NCI-H345 (cell line): ENCODE measurements around the gene TMEM184B.
"Not testable (repeated sequence)": the region's sequence is repeated elsewhere in the genome, so short reads cannot be mapped to it uniquely, and the experiment has no call there.

Source experiments
- DNase-seq: peaks from one replicate; lab custom pipeline; 2025; lab: John Stamatoyannopoulos, UW

Gene TMEM184B

DNA sequence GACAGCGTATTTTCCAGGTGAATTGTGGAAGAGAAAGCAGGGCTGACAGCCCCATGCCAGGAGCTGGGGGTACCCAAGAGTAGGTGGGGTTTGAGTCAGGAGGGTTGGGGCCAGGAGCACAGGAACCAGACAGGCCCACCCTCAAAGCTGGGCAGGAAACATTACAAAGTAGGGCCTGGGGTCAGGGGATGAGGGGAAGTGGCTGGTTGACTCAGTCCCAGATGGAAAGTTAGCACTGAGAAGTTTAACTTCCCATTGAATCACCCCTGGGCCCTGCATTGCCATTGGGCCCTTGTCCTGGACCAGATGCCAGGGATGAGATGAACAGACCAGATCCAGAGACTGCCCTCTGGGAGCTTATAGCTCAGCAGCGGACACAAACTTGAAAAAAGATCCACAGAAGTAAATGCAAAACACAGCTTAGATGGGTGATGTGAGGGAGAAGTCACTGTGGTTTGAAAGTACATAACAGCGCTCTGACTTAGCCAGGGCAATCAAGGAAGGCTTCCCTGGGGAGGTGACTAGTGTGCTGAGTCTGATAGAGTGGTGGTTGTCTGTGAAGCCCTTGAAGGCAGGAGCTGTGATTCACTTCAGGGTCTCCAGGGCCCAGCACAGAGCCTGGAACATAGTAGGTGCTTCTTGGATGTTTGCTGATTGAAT lies 68.8 kb downstream of the TMEM184B start:
- no peak for DNase-seq

DNA sequence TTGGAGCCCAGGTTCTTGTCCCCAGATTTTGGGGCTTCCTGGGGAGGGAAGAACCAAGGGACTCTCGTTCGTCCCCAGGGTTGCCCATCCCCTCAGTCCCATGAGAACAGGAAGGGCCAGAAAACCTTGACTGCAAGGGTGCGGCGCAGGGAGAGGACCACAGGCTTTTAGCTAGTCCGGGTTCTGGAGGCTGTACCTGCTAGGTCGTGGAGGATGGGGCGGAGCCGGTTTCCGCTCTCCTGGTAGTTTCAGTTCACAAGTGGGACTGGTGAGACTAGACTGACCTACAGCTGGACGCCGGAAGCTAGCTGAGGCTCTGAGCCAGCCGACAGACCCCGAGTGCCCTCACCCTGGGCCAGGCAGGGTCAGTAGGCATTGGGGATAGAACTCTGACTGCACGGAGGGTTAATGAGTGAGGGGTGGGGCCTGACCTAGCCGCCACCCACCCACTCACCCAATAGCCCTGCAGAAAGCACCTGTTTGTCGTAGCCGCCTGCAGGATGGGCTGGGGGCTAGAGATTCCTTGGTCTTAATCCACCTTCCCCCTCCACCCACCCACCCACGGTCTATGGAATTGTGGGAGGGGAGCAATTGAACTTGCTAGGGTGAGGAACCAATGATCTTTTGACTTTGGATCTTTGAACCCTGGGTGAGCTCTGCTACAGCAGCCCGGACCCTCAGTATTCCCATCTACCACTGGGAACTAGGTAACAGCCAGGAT lies 69.6 kb downstream of the TMEM184B start:
- peak; percentile 40 for DNase-seq

GRCh38 chr22:38202437-38203089 lies 70.2 kb downstream of the TMEM184B start:
- peak; percentile 59 for DNase-seq

DNA sequence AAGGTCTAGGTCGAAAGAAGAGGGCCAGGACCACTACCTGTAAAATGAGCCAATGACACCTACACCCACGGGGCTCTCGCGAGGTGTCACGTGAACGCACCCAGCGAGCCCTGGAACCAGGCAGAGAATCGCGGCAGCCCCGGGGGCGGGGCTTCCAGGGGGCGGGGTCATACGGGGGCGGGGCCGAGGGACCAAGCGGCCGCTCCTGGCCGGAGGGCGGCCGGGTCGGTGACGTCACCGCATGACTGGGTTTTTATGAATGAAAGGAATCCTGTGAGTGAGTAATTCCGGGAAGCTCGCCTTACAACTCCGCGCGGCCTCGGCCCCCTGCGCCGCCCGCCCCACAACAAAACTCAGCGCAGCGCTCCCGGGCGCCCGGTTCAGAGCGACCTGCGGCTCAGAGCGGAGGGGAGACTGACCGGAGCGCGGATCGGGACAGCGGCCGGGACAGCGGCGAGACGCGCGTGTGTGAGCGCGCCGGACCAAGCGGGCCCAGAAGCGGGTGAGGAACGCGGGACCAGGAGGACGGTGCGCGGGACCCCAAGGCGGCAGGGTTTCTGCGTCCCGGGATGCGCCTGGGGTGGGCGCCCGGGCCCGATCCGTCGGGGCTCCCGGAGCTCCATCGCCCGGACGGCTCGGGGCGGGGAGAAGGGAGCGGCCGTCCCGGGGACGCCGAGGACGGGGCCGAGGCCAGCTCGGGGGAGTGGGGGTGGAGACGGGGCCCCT lies 70.9 kb downstream of the TMEM184B start, which contains the start of gene MAFF:
MAFF (plus strand) TSS at position 284 of the 726 bp plus-strand sequence. CDS start 11,860 bp downstream, outside the sequence.
- peak; percentile 88 for DNase-seq

DNA sequence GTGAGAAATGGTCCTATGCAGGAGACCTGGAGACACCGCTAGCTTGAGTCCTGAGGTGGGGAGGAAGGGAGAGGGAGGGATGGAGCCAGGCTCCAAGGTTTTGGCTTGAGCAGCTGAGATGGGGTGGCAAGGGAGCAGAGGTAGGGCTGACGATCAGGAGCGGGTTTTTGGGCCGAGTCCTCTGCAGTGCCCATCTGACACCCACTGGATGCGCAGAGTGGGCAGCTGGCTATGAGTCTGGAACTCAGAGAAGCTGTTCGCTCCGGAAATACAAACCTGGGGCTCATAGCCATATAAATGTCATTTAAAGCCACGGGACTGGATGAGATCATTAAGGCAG lies 71.5 kb downstream of the TMEM184B start:
- DNase-seq = no peak

- DNase-seq = no peak
These were observed 72.8 kb downstream of the TMEM184B start for GRCh38 chr22:38199826-38200559.

GRCh38 chr22:38196791-38197419 lies 75.9 kb downstream of the TMEM184B start:
- DNase-seq = no peak

- DNase-seq = no peak
These were observed 79.2 kb downstream of the TMEM184B start for GRCh38 chr22:38193580-38193979.

GRCh38 chr22:38192475-38192863 lies 80.3 kb downstream of the TMEM184B start:
- DNase-seq = no peak

DNA sequence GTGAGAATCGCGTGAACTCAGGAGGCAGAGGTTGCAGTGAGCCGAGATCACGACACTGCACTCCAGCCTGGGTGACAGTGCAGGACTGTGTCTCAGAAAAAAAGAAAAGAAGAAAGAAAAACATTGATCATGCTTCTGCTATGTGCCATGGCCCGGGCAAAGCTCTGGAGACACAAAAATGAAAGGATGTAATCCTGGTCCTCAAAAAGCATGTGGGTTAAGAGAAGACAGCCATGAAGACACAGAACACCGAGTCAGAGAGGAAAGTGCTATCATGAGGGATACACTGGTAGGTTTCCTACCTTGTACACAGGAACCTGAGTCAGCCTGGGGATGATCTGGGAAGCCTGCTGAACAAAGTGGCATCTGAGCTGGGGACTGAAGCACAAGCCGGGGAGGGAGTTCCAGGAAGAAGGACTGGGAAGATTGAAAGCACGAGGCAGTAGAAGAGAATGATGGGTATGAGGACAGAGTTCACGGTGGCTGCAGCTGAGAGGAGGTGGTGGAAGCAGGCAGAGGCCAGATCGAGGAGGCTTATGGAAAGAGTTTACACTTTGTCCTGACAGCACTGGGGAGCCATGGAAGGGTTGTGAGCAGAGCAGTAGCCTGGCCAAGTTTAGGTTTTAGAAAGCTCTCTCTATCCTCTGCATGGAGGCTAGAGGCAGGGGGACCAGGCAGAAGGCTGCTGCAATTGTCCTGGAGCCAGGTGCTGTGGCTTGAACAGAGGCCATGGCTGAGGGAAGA lies 80.9 kb downstream of the TMEM184B start:
- DNase-seq = no peak

GRCh38 chr22:38191055-38191454 lies 81.8 kb downstream of the TMEM184B start:
- DNase-seq = no peak

DNA sequence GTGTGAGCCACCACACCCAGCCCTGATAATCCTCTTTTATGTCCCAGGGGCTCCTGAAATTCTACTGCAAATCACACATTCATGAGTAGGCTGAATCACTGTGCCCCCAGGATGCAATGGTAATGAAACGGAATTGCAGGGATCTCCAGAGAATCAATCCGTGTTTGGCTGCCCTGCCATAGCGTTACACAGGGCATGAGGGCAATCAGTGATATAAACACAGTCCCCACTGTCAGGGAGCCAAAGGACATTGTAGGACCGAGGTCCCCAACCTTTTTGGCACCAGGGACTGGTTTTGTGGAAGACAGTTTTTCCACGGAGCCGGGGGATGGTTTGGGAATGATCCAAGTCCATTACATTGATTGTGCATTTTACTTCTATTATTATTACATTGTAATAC lies 82.2 kb downstream of the TMEM184B start:
- no peak for DNase-seq

GRCh38 chr22:38189104-38189503 lies 83.7 kb downstream of the TMEM184B start:
- no peak for DNase-seq

DNA sequence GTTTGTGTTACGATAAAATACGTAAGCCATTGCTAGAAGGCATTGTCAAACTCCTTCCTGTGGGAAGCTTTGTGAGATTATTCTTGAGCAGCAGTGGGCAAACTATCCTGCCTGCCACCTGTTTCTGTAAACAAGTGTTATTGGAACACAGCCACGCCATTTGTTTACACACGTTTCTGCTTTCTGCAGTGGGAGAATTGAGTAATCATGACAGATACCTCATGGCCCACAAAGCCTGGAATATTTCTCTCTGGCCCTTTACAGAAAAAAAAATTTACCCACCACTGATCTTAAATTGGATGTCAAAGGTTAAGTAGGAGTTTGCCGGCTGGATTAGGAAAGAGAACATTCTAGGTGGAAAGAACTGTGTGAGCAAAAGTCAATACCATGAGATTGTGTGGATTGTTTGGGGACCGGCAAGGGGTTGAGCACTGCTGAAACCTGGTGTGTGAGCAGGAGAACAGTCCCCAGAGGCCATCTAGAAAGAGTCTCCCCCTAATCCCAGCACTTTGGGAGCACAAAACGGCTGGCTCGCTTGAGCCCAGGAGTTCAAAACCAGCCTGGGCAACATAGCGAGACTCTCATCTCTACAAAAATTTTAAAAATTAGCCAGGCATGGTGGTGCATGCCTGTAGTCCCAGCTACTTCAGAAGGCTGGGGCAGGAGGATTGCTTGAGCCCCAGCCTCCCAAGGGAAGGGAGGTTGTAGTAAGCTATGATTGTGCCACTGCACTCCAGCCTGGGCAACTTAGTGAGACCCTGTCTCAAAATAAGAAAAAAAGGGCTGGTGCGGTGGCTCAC lies 85.2 kb downstream of the TMEM184B start:
- peak; percentile 67 for DNase-seq

- DNase-seq = no peak
These were observed 86.4 kb downstream of the TMEM184B start for GRCh38 chr22:38186429-38186828.

GRCh38 chr22:38184788-38185187 lies 88.0 kb downstream of the TMEM184B start:
- DNase-seq = no peak

DNA sequence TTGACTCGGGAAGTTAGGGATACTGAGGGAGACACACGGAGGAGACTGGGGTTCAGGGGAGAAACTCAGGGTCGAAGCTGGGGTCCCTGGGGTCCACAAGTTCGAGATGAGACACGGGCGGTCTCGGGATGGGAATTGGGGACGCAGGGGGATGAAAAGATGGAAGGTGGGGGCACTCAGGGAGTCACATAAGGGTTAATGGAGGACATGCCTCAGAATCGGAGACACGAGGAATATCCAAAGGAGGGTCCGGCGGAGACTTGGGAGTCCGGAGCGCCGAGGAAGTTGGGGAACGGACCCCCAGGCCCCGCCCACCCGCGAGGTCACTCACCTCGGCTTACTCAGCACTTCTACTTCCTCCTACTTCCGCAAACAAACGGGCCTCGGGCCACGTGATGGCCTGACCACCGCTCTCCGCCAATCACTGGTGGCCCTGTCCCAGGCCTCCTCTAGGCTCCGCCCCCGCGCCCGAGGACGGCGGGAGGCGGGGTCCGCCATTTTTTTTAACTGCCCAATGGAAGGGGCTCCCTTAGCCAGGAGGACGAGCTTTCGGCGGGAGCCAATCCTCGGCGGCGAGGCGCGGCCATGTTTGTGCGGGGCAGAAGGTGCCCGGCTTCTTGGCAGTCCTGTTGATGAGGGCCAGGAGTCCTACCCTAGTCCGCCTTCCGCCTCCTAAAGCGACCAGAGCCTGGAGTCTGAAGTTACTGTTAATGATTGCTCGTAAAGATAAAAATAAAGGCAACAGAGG lies 91.2 kb downstream of the TMEM184B start, which contains the start of gene PLA2G6:
PLA2G6 (minus strand) TSS at position 378 of the 748 bp plus-strand sequence. CDS start 12,404 bp downstream, outside the sequence.
- DNase-seq = peak; percentile 97

DNA sequence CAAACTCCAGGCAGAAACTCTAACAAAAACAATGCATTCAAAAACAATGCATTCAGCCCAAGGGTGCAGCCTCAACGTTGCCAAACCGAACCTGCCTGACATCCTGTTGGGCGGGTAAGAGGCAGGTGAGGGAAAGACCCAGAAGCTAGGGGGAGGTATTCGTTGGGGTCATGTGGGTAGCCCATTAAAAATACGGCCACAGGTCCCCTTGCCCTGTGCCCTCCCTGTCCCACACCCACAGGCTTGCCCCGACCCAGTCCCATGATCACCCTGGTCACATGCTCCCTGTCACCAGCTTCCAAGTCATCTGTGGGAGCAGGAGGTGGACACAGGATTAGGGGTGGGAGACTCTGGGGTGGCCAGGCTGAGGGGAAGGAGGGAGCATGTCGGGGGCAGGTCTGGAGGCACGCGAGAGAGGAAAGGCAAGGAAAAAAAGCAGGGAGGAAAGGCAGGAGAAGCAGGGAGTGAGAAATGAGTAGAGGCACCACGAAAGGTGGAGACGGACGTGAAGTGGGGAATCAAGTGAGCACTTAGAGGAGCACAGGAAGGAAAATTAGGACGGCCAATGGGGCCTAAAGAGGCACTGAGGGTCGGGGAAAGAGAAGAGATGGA lies 91.9 kb downstream of the TMEM184B start:
- no peak for DNase-seq

DNA sequence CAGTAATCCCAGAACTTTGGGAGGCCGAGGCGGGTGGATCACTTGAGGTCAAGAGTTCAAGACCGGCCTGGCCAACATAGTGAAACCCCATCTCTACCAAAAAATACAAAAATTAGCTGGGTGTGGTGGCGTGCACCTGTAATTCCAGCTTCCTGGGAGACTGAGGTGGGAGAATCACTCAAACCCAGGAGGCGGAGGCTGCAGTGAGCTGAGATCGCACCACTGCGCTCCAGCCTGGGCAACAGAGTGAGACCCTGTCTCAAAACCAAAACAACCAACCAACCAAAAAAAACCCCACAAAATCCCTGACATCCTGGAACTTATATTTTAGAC lies 94.2 kb downstream of the TMEM184B start:
- not testable (repeated sequence) for DNase-seq
